T-helper 1 cell (primary cell): Measurements from ENCODE around the gene CENPT.

Source experiments
- DNase-seq, 5 donors: peaks; one replicate each; pipeline ENCODE4 v3.0.0-alpha.2; 2012 to 2020

The CENPT gene

DNA sequence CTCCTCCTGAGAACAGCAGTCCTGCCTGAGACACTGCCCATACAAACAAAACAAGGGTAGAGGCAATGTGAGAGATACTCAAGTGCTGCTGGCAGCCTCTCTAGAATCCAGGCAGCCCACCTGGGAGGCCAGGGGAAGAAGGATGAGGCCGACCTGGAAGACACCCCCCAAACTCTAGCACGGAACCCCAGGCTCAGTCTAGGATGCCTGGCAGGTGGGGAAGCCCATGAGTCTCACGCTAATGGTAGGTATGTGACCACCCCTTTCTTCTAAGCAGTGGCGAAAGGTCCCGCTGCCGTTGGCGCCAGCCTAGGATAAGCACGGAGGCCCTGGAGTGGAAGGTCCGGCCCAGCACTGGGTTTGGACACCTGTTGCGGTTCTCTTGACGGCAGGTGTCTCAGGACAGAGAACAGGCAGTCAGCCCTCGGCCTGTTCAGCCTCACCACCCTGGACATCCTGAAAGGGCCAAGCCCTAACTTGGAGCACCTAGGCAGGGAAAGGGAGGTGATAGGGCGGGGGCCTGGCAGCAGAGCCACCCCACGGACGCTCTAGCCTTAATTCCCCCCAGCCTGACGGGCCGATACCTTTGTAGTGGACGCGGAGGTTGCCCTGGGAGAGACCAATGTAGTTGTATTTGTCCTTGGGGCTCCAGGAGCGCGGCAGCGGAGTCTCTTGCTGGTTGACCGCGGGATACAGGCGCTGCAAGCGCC lies 41.6 kb downstream of the CENPT start:
- DNase-seq: no peak

DNA sequence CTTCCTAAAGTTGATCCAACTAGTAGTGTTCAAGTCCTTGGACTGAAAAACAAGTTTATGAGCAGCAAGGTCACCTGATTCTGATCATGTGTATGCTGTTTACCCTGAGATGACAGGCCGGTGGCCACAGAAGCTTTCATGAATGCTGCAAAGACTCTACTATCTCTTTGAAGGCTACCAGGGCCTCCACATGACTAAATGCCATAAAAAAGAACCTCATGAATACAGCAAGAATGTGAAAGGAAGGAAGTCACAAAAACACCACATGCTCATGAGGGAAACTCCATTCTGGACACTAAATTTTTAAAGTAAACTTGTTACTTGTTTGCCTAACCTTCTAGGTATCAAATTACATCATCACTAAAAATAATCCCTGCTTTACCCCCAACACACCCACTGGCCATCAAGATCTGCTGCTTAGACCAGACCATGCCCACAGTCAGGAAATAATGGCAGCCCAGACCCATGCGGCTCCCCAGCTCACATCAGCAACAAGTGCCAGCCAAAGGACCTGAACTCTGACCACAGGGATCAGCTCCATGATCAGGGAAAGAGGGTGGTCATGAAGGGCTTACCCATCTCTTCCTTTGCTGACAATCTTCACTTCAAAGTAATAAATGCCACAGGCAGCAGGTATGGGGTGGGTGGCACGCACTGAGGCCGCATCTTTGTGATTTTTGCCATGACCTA lies 42.5 kb downstream of the CENPT start:
- no peak for DNase-seq

DNA sequence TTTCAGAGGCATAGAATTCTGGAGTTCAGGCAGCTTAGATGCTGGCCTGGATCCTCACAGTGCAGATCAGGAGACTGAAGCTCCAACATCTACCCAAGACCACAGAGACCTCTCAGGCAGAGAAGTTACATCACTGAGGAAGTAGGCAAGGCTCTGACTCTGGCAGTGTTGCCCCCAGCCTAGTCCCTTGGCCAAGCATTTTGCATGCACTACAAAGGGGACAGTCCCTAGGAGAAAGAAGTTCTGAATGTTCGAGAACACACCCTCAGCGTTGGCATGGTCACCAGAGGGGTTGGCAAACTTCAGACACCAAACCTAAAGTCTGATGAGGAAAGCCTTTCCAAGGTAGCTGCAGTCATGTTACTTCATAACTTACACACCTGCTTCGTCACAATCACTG lies 43.6 kb downstream of the CENPT start:
- DNase-seq: no peak

DNA sequence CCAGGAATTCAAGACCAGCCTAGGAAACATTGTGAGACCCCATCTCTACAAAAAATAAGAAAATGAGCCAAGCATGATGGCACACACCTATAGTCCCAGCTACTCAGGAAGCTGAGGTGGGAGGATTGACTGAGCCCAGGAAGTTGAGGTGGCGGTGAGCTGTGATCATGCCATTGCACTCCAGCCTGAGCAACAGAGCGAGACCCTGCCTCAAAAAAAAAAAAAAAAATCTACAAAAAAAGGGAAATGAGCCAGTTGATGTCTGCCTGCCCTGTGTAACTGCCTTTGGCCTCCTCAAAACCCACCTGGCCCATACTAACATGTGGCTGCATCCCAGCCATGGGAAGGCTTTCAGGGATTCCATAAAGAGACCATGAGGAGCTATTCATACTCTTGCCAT lies 45.6 kb downstream of the CENPT start:
- DNase-seq: peak in 2 of 5 donors; percentile 28 to 72

DNA sequence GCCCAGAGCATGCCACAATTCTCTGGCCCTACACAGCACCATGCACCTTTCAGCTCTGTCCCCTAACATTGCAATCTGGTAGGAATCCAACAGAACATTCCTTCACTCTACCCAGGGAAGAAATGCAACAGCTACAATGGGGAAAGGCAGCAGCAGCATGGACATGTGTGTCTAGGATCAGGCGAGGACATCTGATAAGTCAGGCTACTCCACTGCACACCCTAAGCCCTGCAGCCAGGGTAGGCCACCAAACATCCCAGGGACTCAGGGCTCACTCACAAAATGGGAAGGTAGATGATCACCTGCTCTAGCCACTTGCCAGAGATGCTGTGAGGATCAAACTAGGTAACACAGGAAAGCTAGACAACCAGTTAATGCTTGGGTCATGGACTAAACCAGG lies 46.3 kb downstream of the CENPT start:
- no peak for DNase-seq

DNA sequence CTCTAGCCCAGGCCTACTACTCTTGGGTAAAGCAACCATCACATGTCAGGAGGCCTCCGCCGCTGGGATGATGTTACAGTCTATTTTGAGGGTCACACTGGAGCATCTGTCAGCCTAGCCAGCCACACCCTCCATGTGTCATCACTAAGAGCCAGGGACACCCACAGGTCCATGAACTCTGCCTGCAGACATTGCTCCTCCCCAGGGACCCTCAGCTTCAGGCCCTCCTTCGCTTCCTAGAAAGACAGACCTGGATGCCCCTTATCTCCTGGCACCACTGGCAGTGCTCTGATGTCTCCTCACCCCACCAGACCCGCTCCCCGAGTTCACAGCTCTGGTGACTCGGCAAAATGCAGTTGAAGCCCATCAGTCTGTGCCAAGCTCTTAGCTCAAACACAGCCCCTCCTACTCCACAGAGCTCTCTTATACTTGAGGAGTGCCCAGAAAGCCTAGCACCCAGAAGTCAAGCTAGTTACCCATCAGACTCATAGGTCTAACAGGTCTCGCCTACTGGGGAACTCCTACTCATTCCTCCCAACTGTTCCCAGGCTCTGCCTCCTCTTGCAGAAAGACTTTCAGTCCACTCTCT lies 47.1 kb downstream of the CENPT start:
- DNase-seq: no peak

DNA sequence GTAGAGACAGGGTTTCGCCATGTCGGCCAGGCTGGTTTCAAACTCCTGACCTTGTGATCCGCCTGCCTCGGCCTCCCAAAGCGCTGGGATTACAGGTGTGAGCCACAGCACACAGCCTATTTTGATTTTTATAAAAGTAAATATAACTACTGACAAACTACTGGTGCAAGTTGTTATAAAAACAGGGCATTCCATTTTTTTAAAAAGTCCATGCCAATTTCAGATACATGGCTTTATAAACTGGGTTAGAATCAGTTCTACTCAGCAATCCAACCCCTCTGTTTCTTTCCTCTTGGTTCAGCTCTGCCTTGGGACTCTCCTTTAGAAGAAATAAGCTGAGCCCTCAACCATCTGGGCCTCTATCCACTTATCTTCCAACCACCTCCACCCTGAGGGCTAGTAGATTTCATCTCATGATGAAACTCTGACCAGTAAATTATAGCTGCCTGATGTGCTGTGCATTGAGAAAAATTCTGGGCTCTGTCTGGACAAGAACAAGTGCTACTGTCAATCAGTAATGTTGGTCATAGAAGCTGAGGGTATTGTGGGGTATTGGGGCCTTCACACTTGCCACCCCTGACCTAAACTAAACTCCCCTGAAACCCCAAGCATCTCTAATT lies 51.3 kb downstream of the CENPT start:
- DNase-seq: no peak

DNA sequence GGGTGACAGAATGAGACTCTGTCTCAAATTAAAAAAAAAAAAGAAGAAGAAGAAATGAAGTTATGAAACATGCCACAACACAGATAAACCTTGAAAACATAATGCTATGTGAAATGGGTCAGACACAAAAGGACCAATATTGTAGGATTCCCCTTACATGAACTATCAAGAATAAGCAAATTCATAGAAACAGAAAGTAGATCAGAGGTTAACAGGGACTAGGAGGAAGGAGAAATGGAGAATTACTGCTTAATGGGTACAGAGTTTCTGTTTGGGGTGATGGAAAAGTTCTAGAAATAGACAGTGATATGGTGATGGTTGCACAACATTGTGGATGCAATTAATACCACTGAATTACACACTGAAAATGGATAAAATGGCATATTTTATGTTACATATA lies 57.4 kb downstream of the CENPT start:
- DNase-seq: no peak

DNA sequence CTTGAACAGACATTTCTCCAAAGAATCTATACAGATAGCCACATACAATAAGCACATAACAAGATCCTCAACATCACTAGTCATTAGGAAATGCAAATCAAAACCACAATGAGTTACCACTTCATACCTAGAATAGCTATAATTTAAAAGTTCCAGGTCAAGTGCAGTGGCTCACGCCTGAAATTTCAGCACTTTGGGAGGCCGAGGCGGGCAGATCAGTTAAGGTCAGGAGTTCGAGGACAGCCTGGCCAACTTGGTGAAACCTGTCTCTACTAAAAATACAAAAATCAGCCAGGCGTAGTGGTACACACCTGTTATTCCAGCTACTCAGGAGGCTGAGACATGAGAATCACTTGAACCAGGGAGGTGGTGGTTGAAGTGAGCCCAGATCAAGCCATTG lies 61.0 kb downstream of the CENPT start:
- no peak for DNase-seq

DNA sequence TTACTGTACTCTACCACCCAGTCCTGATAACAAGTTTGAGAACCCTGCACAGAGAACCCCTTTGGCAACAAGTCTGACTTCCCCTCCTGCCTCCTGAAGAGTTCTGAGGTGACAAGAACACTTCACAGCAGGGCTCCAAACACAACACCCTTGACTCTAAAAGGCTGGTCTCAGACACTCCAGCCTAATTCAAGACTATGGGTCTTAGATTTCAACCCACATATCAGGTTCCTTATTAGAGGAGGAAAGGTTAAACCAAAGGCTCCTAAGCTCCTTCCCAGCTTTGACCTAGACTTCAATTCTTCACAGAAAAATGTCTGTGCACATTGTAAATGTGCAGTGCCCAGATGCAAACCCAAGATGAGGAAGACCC lies 64.2 kb downstream of the CENPT start:
- no peak for DNase-seq

DNA sequence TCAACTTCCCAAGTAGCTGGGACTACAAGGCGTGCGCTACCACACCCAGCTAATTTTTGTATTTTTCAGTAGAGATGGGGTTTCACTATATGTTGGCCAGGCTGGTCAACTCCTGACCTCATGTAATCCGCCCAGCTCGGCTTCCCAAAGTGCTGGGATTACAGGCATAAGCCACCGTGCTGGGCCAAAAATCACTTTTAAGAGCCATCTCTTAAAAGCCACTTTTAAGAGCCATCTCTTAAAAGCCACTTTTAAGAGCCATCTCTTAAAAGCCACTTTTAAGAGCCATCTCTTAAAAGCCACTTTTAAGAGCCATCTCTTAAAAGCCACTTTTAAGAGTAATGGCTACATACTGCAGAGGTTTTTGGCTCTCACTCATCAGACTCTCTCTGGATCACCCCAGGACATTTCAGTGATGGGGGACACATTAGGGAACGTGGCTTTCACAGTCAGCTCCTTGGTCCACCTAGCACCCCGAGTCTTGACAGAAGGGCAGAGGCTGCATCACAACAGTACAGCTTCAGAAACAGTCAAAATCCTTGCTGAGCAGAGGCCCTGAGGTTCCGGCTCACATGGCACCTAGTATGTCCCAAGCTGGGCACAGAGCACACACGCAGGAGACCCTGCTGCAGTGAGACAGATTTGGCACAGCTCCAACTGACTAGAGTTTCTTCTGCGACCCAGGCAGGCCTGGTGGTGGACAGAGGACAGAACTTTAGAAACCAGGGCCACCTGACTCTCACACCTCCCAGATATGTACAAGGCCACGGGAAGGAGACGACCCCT lies 64.7 kb downstream of the CENPT start:
- no peak for DNase-seq

DNA sequence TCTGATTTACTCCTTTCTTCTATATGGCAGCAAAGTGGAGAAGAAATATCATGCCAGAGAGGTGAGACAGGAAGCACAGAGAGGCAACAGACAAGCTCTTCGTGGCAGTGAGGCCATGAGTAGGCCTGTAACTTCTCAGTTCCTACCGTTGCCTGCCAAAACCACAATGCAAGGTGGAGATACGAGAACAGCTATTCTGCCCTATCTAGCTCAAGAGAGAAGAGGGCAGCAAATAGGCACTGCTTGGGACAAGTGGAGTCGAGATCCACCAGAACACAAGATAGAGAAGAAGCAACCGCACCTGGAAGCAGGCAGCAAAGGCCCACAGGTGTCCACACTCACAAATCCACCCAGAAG lies 66.0 kb downstream of the CENPT start:
- DNase-seq: peak in 1 of 5 donors; percentile 39

DNA sequence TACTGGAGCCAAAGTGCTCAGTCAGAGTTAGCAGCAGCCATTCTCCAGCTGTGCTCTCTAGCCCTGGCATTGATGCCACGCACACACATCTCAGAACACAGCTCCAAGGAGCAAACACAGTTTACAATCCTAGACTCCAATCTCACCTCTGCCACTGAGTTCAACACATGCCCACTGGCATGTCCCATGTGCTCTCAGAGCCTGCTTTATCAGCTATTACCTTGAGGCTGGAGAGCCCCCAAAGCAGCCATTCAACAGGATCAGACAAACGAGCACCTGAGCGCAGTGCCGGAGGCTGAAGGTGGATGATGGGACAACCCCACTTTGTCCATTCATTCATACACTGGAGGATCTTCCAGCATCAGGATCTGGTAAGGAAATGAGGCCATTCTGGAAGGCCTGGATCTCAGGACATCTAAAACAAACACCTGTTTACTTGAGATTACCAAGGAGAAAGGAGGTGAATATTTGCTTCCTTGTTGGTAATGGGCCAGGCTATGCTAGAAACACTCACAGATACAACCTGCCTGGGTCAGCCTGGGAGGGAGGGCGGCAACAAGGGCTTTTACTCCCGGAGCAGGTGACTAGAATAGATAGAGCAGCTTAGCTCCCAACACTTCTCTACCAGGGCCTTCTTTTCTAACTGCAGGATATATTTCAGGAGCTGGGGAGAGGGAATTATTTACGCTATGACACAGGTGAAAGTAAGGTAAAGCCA lies 66.5 kb downstream of the CENPT start:
- no peak for DNase-seq

DNA sequence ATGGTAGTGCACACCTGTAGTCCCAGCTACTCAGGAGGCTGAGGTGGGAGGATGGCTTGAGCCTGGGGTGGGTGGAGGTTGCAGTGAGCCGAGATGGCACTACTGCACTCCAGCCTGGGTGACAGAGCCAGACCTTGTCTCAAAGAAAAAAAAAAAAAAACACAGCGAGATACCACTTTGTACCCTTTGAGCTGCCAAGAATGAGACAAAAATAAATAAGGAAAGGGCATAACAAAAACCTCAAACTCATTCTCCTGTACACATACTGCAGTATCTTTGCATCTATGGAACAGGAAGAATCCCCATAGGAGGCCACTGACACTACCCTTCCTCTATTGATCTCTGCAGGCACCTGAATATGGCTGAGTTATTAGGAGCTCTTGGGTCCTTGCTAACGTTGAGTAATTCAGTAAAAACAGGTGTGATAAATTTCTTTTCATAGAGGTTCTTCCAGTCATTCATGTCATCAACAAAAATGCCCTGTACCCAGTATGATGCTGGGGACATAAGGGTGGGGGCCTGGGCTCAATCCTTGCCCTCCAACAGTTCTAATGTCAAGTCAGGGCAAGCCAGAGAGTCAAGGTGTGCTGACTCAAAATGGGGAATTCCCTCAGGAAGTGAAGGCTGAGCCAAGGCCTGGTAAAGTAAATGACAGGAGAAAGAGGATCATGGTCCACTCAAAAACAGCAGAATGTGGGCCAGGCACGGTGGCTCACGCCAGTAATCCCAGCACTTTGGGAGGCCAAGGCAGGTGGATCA lies 68.1 kb downstream of the CENPT start:
- no peak for DNase-seq
